22Rv1 (cell line): ENCODE data around the gene EPB42.

Source experiments
- ZFX ChIP-seq: fragments of 450-650 bp; IDR thresholded peaks from 2 replicates; pipeline ENCODE4 v1.6.1; 2017; ENCODE audit warnings: antibody characterized with exemption, borderline replicate concordance
- TF ChIP-seq, protein P1 (sequence below): fragments of 450-650 bp; IDR thresholded peaks from 2 replicates; pipeline ENCODE4 v1.5.1; 2017; ENCODE audit warnings: mild to moderate bottlenecking

DNA sequence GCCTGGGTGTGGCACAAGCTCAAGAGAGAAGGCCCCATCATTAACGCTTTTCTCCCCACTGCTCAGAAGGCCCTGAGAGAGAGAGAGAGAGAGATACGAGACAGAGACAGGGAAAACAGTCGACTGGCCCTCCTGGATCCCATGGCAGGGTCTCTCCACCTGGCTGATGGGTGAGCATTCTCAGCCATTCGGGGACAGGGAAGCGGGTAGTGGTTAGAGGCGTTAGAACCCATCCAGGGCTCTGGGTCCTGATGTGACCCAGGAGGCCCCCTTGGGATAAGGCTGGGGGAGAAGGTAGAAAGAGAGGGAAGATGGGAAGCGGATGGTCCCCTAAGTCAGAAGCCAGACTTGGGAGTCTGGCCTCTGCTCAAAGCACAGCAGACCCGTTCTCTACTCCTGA is 38.0 kb upstream of the EPB42 start:
- no peak for TF ChIP-seq ZFX
- TF ChIP-seq, protein P1, sequence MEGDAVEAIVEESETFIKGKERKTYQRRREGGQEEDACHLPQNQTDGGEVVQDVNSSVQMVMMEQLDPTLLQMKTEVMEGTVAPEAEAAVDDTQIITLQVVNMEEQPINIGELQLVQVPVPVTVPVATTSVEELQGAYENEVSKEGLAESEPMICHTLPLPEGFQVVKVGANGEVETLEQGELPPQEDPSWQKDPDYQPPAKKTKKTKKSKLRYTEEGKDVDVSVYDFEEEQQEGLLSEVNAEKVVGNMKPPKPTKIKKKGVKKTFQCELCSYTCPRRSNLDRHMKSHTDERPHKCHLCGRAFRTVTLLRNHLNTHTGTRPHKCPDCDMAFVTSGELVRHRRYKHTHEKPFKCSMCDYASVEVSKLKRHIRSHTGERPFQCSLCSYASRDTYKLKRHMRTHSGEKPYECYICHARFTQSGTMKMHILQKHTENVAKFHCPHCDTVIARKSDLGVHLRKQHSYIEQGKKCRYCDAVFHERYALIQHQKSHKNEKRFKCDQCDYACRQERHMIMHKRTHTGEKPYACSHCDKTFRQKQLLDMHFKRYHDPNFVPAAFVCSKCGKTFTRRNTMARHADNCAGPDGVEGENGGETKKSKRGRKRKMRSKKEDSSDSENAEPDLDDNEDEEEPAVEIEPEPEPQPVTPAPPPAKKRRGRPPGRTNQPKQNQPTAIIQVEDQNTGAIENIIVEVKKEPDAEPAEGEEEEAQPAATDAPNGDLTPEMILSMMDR = no peak
